Inflammatory macrophage treated with lipopolysaccharide for 4 hours (primary cell): ENCODE results near the gene PGGHG.
"Not testable (repeated sequence)": the region's sequence is repeated elsewhere in the genome, so short reads cannot be mapped to it uniquely, and the experiment has no call there.

Experiments
- DNase-seq: peaks from one replicate; pipeline ENCODE4 v3.0.0-alpha.2; 2020

The PGGHG gene

DNA sequence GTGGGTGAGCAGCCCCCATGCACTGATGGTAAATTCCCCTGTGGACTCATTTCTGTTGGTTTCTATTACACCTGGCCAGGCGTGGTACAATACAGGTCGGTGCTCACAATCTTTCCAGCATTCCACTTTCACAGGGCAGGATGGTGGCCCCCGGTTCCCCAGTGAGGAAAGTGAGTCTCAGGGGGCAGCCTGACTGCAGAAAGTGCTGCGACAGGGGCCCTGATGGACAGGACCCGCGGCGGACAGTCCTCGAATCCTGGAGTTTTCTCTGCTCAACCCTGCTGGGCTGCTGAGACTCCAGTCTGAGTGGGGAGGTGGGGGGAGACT, 3.1 kb upstream of the PGGHG start:
- DNase-seq: no peak

DNA sequence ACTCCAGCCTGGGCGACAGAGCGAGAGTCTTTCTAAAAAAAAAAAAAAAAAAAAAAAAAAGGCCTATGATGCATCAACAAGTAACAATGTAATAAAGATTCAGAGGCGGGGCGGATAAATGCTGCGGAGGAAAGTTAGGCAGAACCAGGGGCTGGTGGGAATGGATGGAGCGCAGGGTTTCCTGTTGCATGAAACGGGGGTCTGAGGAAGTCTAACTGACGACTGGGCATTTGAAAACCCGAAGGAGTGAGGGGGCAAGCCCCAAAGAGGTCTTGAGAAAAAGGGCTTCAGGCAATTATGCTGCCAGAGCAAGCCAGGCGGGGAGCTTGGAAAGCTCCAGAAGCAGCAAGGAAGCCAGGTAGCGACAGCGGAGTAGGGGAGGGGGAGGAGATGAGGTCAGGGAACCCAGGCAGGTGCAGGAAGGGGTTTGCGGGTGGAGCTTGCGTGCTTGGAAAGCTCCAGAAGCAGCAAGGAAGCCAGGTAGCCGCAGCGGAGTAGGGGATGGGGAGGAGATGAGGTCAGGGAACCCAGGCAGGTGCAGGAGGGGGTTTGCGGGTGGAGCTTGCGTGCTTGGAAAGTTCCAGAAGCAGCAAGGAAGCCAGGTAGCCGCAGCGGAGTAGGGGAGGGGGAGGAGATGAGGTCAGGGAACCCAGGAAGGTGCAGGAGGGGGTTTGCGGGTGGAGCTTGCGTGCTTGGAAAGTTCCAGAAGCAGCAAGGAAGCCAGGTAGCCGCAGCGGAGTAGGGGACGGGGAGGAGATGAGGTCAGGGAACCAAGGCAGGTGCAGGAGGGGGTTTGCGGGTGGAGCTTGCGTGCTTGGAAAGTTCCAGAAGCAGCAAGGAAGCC, 1.7 kb upstream of the PGGHG start:
- not testable (repeated sequence) for DNase-seq

GRCh38 chr11:287821-288477, 977 bp upstream of the PGGHG start:
- no peak for DNase-seq

DNA sequence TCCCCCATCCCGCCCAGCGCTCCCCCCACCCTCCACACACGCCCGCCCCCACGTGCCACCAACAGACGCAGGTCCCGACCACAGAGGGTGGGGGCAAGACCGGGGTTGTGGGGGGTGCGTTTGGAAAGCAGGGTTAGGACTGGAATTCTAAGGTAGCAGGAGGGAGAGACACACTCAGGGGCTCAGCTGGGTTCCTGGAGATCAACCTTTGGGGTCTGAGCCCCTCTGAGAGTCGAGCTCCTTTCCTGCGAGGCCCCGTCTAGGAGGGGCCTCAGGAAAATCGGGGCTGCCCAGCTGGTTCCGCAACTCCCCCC, 429 bp downstream of the PGGHG start:
- DNase-seq: no peak

DNA sequence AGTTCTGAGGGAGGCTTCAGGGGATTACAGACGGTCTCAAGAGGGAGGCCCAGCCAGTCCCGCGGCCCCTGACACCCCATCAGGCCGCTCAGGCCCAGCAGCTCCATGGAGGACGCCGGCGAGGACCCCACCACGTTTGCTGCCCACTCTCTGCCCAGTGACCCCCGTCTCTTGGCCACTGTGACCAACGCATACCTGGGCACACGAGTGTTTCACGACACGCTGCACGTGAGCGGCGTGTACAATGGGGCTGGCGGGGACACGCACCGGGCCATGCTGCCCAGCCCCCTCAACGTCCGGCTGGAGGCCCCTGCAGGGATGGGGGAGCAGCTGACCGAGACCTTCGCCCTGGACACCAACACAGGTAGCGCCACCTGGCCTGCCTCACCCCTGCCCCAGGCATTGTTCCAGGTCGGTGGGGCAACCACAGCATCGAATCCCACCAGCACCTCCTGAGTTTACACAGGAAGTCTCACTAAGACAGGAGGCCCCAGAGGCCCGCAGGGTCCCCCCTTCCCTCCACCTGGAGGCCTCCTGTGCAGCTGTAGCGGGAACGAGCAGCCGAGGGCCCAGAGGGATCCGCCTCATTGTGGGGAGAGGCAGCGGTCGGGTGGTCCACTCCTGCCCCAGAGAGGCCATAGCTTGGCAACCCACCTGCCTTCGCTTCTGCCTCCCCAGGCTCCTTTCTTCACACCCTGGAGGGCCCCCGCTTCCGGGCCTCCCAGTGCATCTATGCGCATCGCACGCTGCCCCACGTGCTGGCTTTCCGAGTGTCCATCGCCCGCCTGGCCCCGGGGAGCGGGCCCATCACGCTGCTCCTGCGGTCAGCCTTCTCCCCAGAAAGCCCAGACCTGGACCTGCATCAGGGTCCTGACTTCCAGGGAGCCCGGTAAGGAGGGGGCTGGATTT, 1.0 kb downstream of the PGGHG start:
- DNase-seq: no peak

GRCh38 chr11:290621-291231, 1.8 kb downstream of the PGGHG start:
- DNase-seq: no peak

- no peak for DNase-seq
These were observed 2.6 kb downstream of the PGGHG start for GRCh38 chr11:291281-292210.

DNA sequence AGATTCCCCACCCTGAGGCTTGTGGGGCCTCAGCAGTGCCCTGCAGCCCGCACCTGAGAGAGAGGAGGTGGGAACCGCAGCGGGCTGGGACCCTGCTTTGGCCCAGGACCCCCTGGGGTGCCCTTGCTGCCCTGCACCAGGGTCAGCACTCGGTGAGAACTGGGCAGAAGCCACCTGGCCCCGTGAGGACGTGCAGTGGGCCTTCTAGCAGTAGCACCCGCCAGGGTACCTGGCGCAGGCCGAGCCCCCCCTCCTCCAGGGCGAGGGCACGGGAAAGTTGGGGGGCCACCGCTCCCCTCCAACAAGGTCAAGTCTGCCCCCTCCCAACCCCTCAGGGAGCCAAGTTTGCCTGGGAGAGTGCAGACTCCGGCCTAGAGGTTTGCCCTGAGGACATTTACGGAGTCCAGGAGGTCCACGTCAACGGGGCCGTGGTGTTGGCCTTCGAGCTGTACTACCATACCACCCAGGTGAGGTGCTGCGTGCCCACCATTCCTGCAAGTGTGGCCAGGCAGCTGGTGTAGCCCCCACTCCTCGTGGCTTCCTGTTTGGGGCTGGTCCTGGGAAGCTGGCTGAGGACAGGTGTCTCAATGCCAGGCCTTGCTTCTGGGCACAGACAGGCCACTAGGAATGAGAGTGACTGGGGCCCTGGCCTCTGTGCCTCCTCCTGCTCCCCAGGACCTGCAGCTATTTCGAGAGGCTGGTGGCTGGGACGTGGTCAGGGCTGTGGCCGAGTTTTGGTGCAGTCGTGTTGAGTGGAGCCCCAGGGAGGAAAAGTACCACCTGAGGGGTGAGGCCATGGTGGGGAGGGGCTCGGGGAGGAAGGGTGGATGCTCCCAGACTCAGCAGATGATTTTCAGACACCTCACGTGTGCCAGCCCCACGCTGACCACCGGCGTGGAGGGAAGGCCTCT, 3.5 kb downstream of the PGGHG start:
- no peak for DNase-seq

DNA sequence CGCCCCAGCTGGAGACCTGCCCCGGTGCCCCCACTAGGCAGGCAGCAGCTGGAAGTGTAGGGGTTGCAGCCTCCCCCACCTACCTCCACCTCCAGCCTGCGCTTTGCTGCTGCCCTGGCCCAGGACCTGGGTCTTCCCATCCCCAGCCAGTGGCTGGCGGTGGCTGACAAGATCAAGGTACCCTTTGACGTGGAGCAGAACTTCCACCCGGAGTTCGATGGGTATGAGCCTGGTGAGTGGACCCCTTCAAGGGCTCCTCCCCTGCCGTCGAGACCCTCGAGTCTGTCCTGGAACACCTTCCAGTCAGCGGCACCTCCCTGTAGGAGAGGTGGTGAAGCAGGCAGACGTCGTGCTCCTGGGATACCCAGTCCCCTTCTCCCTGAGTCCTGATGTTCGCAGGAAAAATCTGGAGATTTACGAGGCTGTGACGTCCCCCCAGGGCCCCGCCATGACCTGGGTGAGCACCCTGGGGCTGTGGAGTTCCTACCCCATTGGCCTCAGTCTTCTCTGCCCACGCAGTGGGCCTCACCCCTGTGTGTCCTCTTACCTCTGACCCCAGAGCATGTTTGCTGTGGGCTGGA, 4.4 kb downstream of the PGGHG start:
- DNase-seq: no peak

- DNase-seq: no peak
These were observed 5.1 kb downstream of the PGGHG start for GRCh38 chr11:293852-294661.

DNA sequence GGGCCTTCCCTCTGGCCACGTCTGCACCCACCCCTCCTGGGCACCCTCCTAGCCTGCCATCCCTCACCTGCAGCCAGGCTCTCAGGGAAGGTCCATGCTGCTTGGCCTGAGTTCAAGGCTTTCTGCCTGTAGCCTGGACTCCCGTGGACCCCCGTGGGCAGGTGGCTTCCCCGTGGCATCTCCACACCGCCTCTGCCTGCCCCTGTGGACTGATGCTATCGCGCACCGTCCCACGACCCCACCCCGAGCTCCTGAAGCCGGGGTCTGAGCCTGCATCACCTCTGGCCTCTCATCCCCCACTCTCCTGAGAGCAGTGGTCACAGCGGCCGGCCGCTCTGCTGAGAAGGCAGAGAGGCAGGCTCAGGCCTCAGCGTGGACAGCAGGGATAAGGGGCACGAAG, 5.9 kb downstream of the PGGHG start:
- no peak for DNase-seq

- no peak for DNase-seq
These were observed 6.6 kb downstream of the PGGHG start for GRCh38 chr11:295351-296170.

GRCh38 chr11:296171-297050, 7.5 kb downstream of the PGGHG start:
- DNase-seq: no peak

GRCh38 chr11:297051-297585, 8.2 kb downstream of the PGGHG start:
- no peak for DNase-seq

DNA sequence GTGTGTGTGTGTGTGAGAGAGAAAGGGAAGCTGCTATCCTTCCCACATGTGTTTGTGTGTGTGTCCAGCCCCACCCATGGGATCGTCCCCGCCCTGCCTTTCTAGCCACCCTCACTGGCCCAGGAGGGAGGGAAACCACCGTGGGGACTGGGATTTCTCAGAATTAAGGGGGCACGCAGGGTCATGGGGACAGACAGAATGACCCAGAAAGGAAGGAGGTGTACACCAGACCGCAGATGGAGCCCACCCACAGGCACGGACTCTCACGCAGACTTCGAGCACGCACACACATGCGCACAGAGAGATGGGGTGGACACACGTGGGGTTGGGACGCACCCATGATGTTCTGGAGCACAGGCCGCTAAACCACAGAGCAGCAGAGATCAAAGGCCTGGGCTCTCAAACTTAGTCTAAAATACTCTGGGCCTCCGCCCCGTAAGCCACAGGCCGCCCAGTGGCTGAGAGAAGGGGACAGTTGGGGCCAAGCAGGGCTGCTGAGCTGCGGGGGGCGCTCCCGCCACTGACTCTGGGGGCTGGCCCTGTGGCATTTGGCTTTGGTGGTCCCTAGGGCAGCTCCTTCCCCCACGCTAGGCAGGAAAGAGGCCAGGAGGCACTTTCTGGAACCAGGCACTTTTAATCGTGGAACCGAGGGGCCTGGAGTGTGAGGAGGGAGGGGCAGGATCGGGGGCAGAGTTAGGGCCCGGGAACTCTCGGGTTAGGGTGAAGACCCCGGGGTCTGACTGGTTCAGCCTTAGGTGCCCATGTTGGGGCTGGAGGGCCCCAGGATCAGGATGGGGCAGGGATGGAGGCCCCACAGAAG, 8.9 kb downstream of the PGGHG start:
- peak; percentile 49 for DNase-seq

DNA sequence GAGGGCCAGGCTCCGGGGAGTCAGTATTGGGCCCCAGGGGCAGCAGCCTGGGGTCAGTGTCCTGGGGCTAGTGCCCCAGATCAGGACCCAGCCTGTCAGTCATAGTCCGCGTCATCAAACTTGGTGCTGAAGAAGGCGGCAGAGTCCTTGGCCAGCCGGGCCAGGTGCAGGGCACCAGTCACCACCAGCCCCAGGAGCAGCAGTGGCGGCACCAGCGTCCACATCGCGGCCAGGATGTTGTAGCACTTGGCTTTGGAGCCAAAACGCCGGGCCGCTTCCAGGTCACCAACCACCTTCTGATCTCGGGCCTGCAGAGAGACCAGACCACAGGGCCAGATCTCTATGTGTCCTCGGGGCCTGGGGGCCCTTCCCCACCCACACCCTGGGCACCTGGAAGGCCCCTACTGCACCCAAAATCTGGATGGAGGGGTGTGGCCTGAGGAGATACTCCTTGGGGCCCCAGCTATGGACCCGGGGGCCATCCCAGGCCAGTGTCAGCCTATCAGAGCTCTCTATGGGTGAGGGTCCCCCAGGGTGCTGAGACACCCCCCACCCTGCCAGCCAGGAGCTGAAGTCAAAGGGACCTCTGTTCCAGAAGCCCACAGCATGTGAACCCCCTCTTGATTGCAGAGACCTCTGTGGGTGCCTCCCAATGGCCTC, 9.6 kb downstream of the PGGHG start:
- DNase-seq: no peak
